Testis (tissue), 2 donors: ENCODE measurements around the gene NEDD1.

Experiments used
- CTCF ChIP-seq, 3 experiments: fragments of 450-650 bp in 2 of 3; fragments of 200-600 bp in 1 of 3; sonication (generic) in 1 of 3; IDR thresholded peaks; one replicate each; pipeline ENCODE4 v1.5.1; 2016 to 2019; ENCODE audit warnings: antibody characterized with exemption in 3 of 3, mild to moderate bottlenecking in 2 of 3, moderate library complexity in 1 of 3
- POLR2A ChIP-seq: fragments of 450-650 bp; IDR thresholded peaks from one replicate; pipeline ENCODE4 v1.6.1; 2017; ENCODE audit warnings: antibody characterized with exemption, mild to moderate bottlenecking, moderate library complexity

DNA sequence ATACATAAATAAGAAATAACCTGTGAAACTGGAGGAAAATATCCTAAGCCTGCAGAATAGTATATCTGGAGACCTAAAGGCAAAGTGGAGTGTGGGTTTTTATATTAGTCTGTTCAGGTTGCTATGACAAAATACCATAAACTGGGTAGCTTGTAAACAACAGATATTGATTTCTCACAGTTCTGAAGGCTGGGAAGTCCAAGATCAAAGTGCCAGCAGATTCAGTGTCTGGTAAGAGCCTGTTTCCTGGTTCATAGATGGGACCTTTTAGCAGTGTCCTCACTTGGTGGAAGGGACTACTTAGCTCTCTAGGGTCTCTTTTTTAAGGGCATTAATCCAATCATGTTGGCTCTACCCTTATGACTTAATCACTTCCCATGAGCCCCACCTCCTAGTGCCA is 25.4 kb upstream of the NEDD1 start:
- TF ChIP-seq CTCF (IDR thresholded peaks at IDR 0.05) (no peak), POLR2A (no peak)
